HEK293 (cell line): Measurements from ENCODE around the gene LILRB3.
"Not testable (repeated sequence)": the region's sequence is repeated elsewhere in the genome, so short reads cannot be mapped to it uniquely, and the experiment has no call there.

Experiments used
- CTCF ChIA-PET: fragments of 350-600 bp; formaldehyde crosslinking; extraction: SDS; loops from one replicate; lab custom pipeline; 2021; ENCODE audit warnings: antibody characterized with exemption; lab: Yijun Ruan, JAX
- POLR2A ChIA-PET: fragments of 300-600 bp; formaldehyde crosslinking; extraction: SDS; loops from one replicate; lab custom pipeline; 2020; ENCODE audit warnings: antibody characterized with exemption, inconsistent platforms; lab: Yijun Ruan, JAX
- H3K27ac ChIP-seq: fragments of 200-500 bp; sonication (Bioruptor generic); 2 replicates; pipeline ENCODE4 v1.5.1; 2014; ENCODE audit warnings: low read depth, low read length, control low read depth, inconsistent platforms; ENCODE audit errors: extremely low read depth
- H3K36me3 ChIP-seq, 2 experiments: fragments of 200-500 bp in 1 of 2; sonication (Bioruptor generic) in 1 of 2; 1 replicate in 1 of 2; 2 replicates in 1 of 2; pipeline ENCODE4 v1.5.1; 2014 to 2017; ENCODE audit warnings: inconsistent platforms in 2 of 2, low read length in 2 of 2; ENCODE audit not compliant: control insufficient read depth in 2 of 2, insufficient read depth in 1 of 2
- H3K4me1 ChIP-seq: fragments of 200-500 bp; sonication (Bioruptor generic); 2 replicates; pipeline ENCODE4 v1.5.1; 2014; ENCODE audit warnings: mild to moderate bottlenecking, low read length, inconsistent platforms; ENCODE audit not compliant: control insufficient read depth, insufficient read depth
- H3K4me3 ChIP-seq: 2 replicates; pipeline ENCODE4 v1.5.1; 2011; ENCODE audit warnings: low read depth, mild to moderate bottlenecking, control low read depth, low read length, moderate library complexity
- H3K9me3 ChIP-seq: fragments of 200-500 bp; sonication (Bioruptor generic); 2 replicates; pipeline ENCODE4 v1.5.1; 2014; ENCODE audit warnings: low read depth, low read length, inconsistent platforms; ENCODE audit not compliant: control insufficient read depth, insufficient read depth
- IKZF3 ChIP-seq: fragments of 450-650 bp; IDR thresholded peaks from 2 replicates; pipeline ENCODE4 v1.5.0; 2018; ENCODE audit warnings: missing biosample characterization, mild to moderate bottlenecking, missing genetic modification characterization, moderate library complexity
- KLF16 ChIP-seq: fragments of 450-650 bp; formaldehyde crosslinking; IDR thresholded peaks from 2 replicates; pipeline ENCODE4 v1.5.1; 2017; ENCODE audit warnings: missing biosample characterization, missing genetic modification characterization
- ZBTB48 ChIP-seq: fragments of 450-650 bp; formaldehyde crosslinking; IDR thresholded peaks from 2 replicates; pipeline ENCODE4 v1.5.1; 2016; ENCODE audit warnings: missing biosample characterization, missing genetic modification characterization
- ZFHX2 ChIP-seq: fragments of 450-650 bp; formaldehyde crosslinking; conservative IDR thresholded peaks from 2 replicates; pipeline ENCODE4 v1.5.1; 2016; ENCODE audit warnings: missing biosample characterization, missing genetic modification characterization
- ZFP37 ChIP-seq: fragments of 450-650 bp; formaldehyde crosslinking; IDR thresholded peaks from 2 replicates; pipeline ENCODE4 v1.5.1; 2016; ENCODE audit warnings: missing biosample characterization, missing genetic modification characterization
- ZNF138 ChIP-seq: fragments of 450-650 bp; formaldehyde crosslinking; IDR thresholded peaks from 2 replicates; pipeline ENCODE4 v1.5.1; 2016; ENCODE audit warnings: missing biosample characterization, missing genetic modification characterization, borderline replicate concordance
- ZNF184 ChIP-seq: fragments of 450-650 bp; IDR thresholded peaks from 2 replicates; pipeline ENCODE4 v1.5.1; 2018; ENCODE audit warnings: missing biosample characterization, mild to moderate bottlenecking, missing genetic modification characterization
- ZNF202 ChIP-seq: fragments of 450-650 bp; formaldehyde crosslinking; IDR thresholded peaks from 2 replicates; pipeline ENCODE4 v1.5.1; 2016; ENCODE audit warnings: missing biosample characterization, missing genetic modification characterization, borderline replicate concordance
- ZNF221 ChIP-seq: fragments of 450-650 bp; formaldehyde crosslinking; IDR thresholded peaks from 2 replicates; pipeline ENCODE4 v1.5.1; 2017; ENCODE audit warnings: missing biosample characterization, missing genetic modification characterization, borderline replicate concordance
- ZNF510 ChIP-seq: fragments of 450-650 bp; formaldehyde crosslinking; IDR thresholded peaks from 2 replicates; pipeline ENCODE4 v1.5.1; 2018; ENCODE audit warnings: mild to moderate bottlenecking, missing genetic modification characterization, missing biosample characterization; ENCODE audit not compliant: insufficient replicate concordance
- ZNF514 ChIP-seq: fragments of 450-650 bp; formaldehyde crosslinking; IDR thresholded peaks from 2 replicates; pipeline ENCODE4 v1.5.1; 2016; ENCODE audit warnings: missing biosample characterization, missing genetic modification characterization
- ZNF623 ChIP-seq: fragments of 450-650 bp; formaldehyde crosslinking; IDR thresholded peaks from 2 replicates; pipeline ENCODE4 v1.5.1; 2016; ENCODE audit warnings: missing biosample characterization, missing genetic modification characterization
- ZNF707 ChIP-seq: fragments of 450-650 bp; formaldehyde crosslinking; IDR thresholded peaks from 2 replicates; pipeline ENCODE4 v1.5.1; 2016; ENCODE audit warnings: missing biosample characterization, missing genetic modification characterization
- ZNF768 ChIP-seq: fragments of 450-650 bp; formaldehyde crosslinking; IDR thresholded peaks from 2 replicates; pipeline ENCODE4 v1.5.1; 2018; ENCODE audit warnings: missing biosample characterization, mild to moderate bottlenecking, missing genetic modification characterization
- TF ChIP-seq, protein P1 (sequence below): fragments of 450-650 bp; formaldehyde crosslinking; IDR thresholded peaks from 2 replicates; pipeline ENCODE4 v1.5.1; 2016; ENCODE audit warnings: missing biosample characterization, missing genetic modification characterization

Gene LILRB3

GRCh38 chr19:54247106-54247930 lies 24.5 kb upstream of the LILRB3 start:
- CTCF ChIA-PET = interaction anchor here (1.2 to 4.0 kb wide), 2 partner anchors 18 to 59 kb away, joined by 4 to 23 read pairs; no protein-coding TSS in a partner anchor
- no peak for TF ChIP-seq ZNF768 (tag by site-specific recombination)
- no peak for TF ChIP-seq ZNF707 (tag by site-specific recombination)
- TF ChIP-seq ZNF623 = no peak
- no peak for TF ChIP-seq KLF16 (tag by site-specific recombination)
- no peak for TF ChIP-seq IKZF3 (tag by site-specific recombination)
- TF ChIP-seq, protein P1, sequence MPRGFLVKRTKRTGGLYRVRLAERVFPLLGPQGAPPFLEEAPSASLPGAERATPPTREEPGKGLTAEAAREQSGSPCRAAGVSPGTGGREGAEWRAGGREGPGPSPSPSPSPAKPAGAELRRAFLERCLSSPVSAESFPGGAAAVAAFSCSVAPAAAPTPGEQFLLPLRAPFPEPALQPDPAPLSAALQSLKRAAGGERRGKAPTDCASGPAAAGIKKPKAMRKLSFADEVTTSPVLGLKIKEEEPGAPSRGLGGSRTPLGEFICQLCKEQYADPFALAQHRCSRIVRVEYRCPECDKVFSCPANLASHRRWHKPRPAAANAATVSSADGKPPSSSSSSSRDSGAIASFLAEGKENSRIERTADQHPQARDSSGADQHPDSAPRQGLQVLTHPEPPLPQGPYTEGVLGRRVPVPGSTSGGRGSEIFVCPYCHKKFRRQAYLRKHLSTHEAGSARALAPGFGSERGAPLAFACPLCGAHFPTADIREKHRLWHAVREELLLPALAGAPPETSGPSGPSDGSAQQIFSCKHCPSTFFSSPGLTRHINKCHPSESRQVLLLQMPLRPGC (tag by site-specific recombination) = no peak
- TF ChIP-seq ZNF514 (tag by site-specific recombination) = no peak
- TF ChIP-seq ZNF221 (tag by site-specific recombination) = no peak
- no peak for TF ChIP-seq ZNF202 (tag by site-specific recombination)
- TF ChIP-seq ZNF138 = no peak
- no peak for TF ChIP-seq ZNF184 (tag by site-specific recombination)
- no peak for TF ChIP-seq ZFP37 (tag by site-specific recombination)
- no peaks in the 10 kb centered on the region for H3K36me3 ChIP-seq
- POLR2A ChIA-PET = no interaction called here
- H3K4me3 ChIP-seq = no peak overlapping the region
- H3K9me3 ChIP-seq = no peaks in the 10 kb centered on the region
- no peak overlapping the region for H3K27ac ChIP-seq
- H3K4me1 ChIP-seq = no peaks in the 10 kb centered on the region

GRCh38 chr19:54245936-54246335 lies 23.1 kb upstream of the LILRB3 start:
- Histone ChIP-seq H3K4me3 (no peak overlapping the region), H3K9me3 (no peaks in the 10 kb centered on the region), H3K4me1 (no peaks in the 10 kb centered on the region), H3K36me3 (no peaks in the 10 kb centered on the region), H3K27ac (no peak overlapping the region)
- ChIA-PET POLR2A (no interaction called here), CTCF (no interaction called here)
- no peak for TF ChIP-seq ZFHX2
- no peak for TF ChIP-seq ZNF510 (tag by site-specific recombination)
- TF ChIP-seq ZBTB48 = no peak

DNA sequence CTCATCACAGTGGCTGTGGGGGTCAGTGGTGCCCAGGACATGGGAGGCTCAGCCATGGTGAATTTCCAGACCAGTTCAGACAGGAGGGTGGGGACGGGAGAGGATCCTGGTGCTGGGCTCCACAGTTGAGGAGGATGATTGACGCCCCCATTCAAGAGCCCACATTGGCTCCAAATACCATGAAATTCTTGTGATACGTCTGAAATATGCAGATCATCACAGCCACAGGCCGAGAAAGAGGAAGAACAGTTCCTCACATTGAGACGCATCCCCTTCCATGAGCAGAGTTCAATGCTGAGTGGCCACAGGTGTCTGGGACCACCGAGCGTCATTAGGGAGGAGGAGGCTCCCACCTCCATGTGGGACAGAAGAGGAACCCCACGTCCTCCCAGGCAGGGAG lies 21.0 kb upstream of the LILRB3 start:
- H3K4me3 ChIP-seq, H3K36me3 ChIP-seq, POLR2A ChIA-PET, H3K9me3 ChIP-seq, H3K4me1 ChIP-seq, H3K27ac ChIP-seq: not testable (repeated sequence)
- CTCF ChIA-PET = interaction anchor here (0.6 kb wide), 1 partner anchor 81 kb away, joined by 4 read pairs; no protein-coding TSS in a partner anchor

- H3K27ac ChIP-seq, H3K4me1 ChIP-seq, H3K36me3 ChIP-seq, H3K4me3 ChIP-seq, POLR2A ChIA-PET, H3K9me3 ChIP-seq: not testable (repeated sequence)
- CTCF ChIA-PET = interaction anchor here (1.2 kb wide), 1 partner anchor 23 kb away, joined by 3 read pairs; no protein-coding TSS in a partner anchor
Observed at GRCh38 chr19:54242646-54243045, 19.8 kb upstream of the LILRB3 start, which contains the start of gene LILRA6. Gene LILRA6 (minus strand): TSS chr19:54242790.

DNA sequence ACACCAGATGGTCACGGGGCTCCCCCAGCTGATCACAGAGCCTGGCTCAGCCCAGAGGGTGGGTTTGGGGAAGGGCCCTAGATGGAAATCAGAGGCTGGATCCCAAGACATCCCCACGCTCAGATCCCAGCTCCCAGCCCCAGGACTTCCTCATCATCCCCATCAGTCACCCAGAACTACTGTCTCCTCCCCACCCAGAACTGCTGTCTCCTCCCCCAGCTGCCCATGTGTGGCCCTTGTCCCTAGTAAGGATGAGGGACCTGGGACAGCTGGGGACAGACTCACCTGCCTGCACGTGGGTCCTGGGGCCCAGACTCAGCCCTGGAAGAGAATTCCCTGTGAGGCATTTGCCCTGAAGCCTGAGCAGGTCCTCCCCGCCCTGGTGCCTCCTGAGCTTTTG lies 19.4 kb upstream of the LILRB3 start:
- H3K27ac ChIP-seq, H3K36me3 ChIP-seq, H3K4me3 ChIP-seq, POLR2A ChIA-PET, H3K4me1 ChIP-seq, H3K9me3 ChIP-seq: not testable (repeated sequence)
- CTCF ChIA-PET = interaction anchor here (1.2 kb wide), 1 partner anchor 24 kb away, joined by 3 read pairs; no protein-coding TSS in a partner anchor
